ENCODE measurements around the gene TNRC6C.

TNRC6C gene

GRCh38 chr17:78105101-78105500 lies 146.6 kb downstream of the TNRC6C start:
- H3K4me3 ChIP-seq (ENCODE audit: low read length): no peak overlapping the region
- TF ChIP-seq ZNF274 (IDR thresholded peaks at IDR 0.05; ENCODE audit: low read depth, low read length): no peak

GRCh38 chr17:78105551-78105950 lies 147.0 kb downstream of the TNRC6C start:
- TF ChIP-seq ZNF274 (IDR thresholded peaks at IDR 0.05; ENCODE audit: low read depth, low read length): no peak
- H3K4me3 ChIP-seq (ENCODE audit: low read length): no peak overlapping the region

- TF ChIP-seq ZNF274 (IDR thresholded peaks at IDR 0.05; ENCODE audit: low read depth, low read length): no peak
- H3K4me3 ChIP-seq (ENCODE audit: low read length): no peak overlapping the region
Observed at GRCh38 chr17:78106211-78106610, 147.7 kb downstream of the TNRC6C start.

- no peak for TF ChIP-seq ZNF274 (IDR thresholded peaks at IDR 0.05; ENCODE audit: low read depth, low read length)
- no peak overlapping the region for H3K4me3 ChIP-seq (ENCODE audit: low read length)
Observed at GRCh38 chr17:78107457-78107856, 149.0 kb downstream of the TNRC6C start.

- H3K4me3 ChIP-seq (ENCODE audit: low read length): no peak overlapping the region
- no peak for TF ChIP-seq ZNF274 (IDR thresholded peaks at IDR 0.05; ENCODE audit: low read depth, low read length)
Observed at GRCh38 chr17:78107976-78108725, 149.6 kb downstream of the TNRC6C start.

GRCh38 chr17:78108726-78109488 lies 150.4 kb downstream of the TNRC6C start:
- no peak overlapping the region for H3K4me3 ChIP-seq (ENCODE audit: low read length)
- TF ChIP-seq ZNF274 (IDR thresholded peaks at IDR 0.05; ENCODE audit: low read depth, low read length): no peak

GRCh38 chr17:78109489-78109761 lies 150.9 kb downstream of the TNRC6C start:
- no peak for TF ChIP-seq ZNF274 (IDR thresholded peaks at IDR 0.05; ENCODE audit: low read depth, low read length)
- no peak overlapping the region for H3K4me3 ChIP-seq (ENCODE audit: low read length)

GRCh38 chr17:78110363-78111015 lies 152.0 kb downstream of the TNRC6C start:
- TF ChIP-seq ZNF274 (IDR thresholded peaks at IDR 0.05; ENCODE audit: low read depth, low read length): no peak
- H3K4me3 ChIP-seq (ENCODE audit: low read length): no peak overlapping the region

- no peak for TF ChIP-seq ZNF274 (IDR thresholded peaks at IDR 0.05; ENCODE audit: low read depth, low read length)
Observed at GRCh38 chr17:78111016-78111726, 152.7 kb downstream of the TNRC6C start.

GRCh38 chr17:78111727-78112517 lies 153.4 kb downstream of the TNRC6C start:
- H3K4me3 ChIP-seq (ENCODE audit: low read length): no peak overlapping the region
- TF ChIP-seq ZNF274 (IDR thresholded peaks at IDR 0.05; ENCODE audit: low read depth, low read length): no peak

More at GRCh38 chr17:78111016-78111726, 152.7 kb downstream of the TNRC6C start:
- no peak overlapping the region for H3K4me3 ChIP-seq (ENCODE audit: low read length)

- H3K4me3 ChIP-seq (ENCODE audit: low read length): no peak overlapping the region
- no peak for TF ChIP-seq ZNF274 (IDR thresholded peaks at IDR 0.05; ENCODE audit: low read depth, low read length)
Observed at GRCh38 chr17:78112518-78113471, 154.3 kb downstream of the TNRC6C start.
